GM19395 (cell line): Measurements from ENCODE around the gene POC1A.
A peak's percentile ranks its signal among the peaks of the same experiment; 100 is the strongest.

Experiments
- ATAC-seq: cut with Tn5 transposase; IDR thresholded peaks from one replicate; pipeline ENCODE4 v1.9.1; 2021; ENCODE audit warnings: mild to moderate bottlenecking, moderate library complexity; ENCODE audit not compliant: unreplicated experiment

Gene POC1A

DNA sequence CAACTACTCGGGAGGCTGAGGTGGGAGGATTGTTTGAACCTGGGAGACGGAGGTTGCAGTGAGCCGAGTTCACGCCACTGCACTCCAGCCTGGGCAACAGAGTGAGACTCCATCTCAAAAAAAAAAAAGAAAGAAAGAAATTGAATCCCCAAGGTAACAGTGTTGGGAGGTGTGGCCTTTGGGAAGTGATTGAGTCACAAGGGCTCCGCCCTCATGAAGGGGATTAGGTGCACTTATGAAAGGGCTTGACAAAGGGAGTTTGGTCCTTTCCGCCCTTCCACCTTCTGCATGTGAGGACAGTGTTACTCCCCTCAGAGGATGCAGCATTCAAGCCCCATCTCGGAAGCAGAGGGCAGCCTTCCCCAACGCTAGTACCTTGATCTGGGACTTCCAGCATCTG lies 21.3 kb downstream of the POC1A start:
- no peak for ATAC-seq

DNA sequence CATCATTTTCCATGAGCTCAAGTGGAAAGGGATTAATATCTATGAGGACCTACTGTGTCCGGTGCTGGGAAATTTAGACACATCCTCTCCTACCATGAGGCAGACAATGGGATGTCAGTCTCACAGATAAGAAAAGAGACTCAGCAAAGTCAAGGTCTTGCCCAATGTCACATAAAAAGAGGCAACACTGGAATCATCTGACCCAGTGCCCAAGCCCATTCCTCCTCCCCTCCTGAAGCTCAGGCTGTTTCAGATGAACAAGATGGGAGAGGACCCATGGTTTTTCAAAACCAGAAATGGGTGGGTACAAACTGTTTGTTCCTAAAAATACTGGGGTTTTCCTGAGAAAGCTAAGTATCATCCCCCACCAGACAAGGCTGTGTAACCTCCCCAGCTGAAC lies 22.2 kb downstream of the POC1A start:
- no peak for ATAC-seq

DNA sequence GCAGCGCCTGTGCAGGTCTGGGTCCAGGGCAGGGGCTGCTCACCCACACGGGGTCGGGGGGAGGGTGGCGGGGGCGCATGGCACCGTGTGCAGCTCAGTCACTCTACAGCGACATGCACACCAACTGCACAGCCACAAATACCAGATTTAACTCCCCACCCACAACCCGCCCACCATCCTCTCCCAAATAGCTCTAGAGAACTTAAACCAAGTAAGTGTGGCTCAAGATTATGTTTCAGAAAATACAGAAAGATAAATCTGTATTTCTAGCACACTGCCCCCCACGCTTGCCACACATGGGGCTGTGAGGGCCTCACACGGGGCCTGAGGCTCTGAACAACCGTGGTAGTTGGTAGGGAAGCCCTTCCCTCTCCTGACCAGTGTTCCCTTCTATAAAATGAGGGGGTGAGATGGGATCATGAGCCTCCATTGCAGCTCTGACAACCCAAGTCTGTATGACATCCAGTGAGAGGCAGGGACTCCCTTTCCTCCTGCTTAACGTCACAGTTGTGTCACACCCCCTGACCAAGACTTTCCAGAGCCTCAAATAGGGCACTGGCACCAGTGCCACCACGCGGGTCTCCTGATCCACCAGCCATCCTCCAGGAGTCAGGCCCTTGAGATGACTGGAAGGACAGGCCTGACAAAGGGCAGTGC lies 23.1 kb downstream of the POC1A start:
- no peak for ATAC-seq

DNA sequence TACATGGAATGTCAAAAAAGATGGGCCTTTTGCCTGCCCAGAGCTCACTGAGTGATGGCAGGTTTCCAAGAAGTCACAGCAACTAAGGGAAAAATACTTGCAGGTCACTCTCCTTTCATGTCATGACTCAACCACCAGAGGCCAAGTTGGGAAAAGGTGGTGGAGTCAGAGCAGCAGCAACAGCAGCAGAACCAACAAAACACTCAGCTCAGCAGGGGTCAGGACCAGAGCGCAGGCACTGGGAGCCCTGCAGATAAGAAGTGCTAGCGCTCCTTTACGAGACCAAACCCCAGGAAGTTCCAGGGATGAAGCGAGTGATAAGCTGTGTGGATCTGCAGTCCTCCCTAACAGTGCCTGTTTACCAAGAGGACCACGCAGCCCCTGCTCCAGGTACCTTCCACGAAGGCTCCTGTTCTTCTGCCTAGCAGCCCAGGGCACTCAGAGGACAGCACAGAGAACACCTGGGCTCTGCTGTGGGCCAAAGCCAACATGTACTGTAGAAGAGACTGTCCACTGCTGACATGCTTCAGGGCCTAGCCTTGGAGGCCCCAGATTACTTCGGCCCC lies 26.0 kb downstream of the POC1A start:
- ATAC-seq: no peak

DNA sequence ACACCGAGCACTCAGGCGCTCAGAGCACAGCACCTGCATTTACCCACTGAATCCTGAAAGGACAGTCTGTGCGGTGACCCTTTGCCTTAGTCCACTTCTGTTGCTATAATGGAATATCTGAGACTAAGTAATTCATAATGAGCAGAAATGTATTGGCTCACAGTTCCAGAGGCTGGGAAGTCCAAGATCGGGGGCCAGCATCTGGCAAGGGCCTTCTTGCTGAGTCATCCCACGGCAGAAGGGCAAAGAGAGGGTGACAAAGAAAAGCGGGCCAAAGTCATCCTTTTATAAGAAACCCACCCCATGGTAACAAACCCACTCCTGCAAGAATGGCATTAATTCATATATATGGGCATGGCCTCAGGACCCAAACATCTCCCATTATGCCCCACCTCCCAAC lies 27.7 kb downstream of the POC1A start:
- ATAC-seq: no peak

DNA sequence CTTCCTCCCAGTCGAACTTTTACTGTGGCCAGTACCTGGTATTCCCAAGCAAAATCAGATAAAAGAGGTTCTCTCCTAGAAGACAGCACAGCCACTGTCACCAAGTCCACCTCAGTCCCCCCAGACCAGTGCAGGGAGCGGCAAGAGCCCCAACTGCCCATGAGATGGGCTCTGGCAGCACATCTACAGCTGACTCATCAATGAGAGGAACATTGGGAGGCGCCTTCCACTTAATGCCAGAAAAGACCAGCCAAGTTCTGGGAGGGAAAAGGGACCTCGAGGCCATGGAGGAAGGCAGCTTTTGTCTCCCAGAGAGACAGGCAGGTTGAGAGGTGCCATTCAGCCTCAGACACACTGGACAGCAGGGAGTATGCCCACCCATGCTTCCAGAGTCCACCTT lies 28.2 kb downstream of the POC1A start:
- no peak for ATAC-seq

DNA sequence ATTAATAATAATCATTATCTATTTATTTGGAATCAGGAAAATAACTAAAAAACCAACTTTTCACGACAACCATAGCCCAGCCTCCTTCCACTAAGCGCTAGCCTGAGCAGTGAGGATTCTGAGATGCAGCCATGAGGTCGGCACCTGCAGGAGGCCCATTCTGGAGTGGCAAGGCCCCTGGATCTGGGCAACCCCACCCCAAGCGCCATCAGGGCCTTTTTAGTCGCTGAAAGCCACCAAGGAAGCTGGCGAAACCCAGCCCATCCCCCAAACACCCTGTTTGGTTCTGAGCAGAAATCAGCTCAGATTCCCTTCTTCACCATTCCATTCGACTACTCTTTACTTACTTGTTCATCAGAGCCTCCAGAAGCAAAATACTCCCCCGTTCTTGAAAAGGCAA lies 29.5 kb downstream of the POC1A start:
- no peak for ATAC-seq

DNA sequence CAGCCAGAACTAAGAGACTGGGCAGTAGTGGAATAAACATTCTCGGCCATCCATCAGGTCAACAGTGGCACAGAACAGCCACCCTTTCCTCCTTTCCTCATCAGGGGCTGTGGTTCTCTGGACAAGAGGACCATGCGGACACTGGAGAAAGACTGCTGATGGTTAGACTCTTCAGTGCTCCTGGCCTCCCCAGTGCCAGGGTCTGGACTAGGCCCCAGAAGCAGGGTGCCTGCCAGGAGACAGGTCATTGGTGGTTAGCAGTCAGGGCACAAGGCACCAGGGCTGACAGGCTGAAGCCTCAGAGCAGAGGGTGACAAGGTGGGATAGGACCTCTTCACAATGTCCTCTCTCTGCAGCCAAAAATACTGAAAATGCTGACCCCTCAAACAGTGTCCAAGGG lies 30.1 kb downstream of the POC1A start:
- no peak for ATAC-seq

DNA sequence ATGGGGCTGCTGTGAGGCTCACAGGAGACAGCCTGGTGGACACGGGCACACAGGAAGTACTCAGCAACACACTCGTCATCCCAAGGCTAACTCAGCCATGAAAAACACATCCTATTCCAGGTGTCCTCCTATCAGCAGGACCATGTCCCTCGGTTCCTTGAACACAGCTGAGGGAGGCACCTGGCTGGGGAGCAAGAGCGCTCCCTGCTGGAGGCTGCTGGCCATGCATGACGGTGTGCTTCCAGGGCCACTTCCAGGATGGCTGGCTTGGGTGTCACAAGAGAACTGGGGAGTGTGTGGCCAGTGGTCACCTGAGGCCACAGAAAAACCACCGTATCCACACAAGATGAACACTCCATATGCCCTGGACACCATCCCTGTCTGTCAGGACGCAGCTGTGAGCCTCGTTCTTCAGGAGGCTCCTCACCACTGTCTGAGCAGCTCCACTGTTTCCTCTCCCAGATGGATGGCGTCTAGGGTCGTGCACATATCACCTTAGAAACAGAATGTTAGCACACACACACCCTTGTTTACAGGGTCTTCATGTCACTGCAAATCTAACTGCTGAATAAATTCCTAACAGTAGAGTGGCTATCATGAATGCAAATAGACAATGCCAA lies 31.0 kb downstream of the POC1A start:
- ATAC-seq: peak; percentile 61

DNA sequence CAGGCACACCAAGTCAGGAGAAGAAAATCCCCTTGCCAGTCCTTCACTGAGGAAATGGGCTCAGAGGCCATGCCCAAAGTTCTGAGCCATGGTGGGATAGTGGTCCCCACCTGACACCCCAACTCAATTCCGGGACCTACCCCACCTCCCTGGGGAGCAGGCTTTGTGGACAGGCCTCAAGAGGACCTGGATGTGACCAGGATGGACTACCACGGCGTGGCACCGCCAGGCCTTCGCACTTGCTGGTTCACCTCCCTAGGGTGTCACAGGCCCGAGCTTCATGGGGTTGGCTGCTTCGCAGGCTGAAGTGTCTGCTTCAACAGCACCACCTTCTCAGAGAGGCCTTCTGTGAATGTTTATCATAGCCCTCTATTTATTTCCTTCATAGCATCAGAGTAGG lies 31.7 kb downstream of the POC1A start:
- ATAC-seq: no peak

DNA sequence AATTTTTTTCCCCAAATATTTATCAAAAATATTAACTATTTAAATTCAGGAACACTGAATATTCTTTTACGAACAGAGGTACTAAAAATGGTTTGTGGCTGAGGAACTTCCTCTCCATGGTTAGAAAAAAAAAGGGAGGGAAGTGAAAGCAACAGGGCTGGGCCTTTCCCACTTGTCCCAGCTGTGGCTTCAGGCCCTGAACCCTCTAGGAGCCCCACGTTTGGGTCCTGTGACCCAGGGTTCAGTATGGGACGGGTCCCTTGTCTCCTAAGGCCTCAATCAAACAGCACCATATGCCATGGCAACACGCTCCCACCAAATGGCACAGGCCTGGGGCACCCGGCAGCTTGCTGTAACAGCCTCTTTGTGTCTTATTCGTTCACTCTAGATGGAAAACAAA lies 32.4 kb downstream of the POC1A start:
- ATAC-seq: no peak

DNA sequence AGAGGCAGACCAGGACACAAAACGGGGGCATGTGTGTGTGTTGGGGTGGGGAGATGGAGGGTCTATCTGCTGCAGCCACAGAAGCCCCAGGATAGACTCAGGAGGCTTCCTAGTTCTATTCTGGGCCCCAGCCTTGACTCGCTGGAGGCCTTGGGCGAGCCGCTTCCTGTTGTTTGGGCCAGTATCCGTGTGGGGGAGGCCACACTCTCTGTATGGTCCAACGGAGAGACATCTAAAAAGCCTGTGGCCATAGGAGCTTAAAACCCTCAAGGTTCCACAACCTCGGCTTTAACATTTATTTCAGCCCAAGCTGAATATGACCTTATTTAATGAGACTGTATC lies 32.8 kb downstream of the POC1A start:
- ATAC-seq: no peak

DNA sequence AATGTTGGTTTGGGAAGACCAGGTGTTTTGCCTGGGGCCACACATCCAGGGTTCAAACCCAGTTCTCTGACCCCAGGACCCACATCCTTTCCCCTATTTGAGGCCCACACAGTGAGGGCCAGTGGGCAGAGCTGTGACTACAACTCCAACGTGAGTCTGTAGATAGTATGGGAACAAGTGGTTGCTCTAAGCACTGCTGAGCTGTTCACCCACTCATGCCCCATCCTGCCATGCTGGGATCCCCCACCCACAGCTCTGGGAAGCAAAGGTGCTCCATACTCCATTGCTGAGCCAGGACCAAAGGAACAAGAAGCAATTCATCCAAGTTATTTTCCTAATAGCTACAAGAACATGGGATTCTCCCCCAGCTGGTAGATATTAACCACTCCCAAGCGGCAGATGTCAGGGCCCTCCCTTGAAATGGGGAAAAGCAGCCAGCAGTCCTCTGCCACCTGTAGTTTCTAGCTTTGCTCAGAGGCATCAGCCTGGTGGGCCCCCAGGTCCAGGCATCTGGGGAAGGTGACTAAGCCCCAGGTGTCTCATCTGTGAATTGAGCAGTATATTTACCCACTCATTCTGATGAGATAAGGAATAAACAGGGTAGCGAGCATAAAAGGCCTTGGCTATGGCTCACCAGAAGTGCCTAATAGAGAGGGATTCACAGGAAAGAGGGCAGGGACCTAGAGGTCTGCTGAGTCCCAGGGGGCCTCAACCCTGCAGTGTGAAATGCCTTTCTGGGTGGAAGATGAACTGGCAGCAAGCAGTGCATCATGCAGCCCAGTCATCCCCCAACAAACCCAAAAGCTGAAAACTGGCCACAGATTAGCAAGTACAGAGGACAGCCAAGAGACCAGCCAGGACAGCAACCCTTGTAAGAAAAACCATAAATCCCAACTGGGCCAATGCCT lies 33.4 kb downstream of the POC1A start:
- no peak for ATAC-seq

DNA sequence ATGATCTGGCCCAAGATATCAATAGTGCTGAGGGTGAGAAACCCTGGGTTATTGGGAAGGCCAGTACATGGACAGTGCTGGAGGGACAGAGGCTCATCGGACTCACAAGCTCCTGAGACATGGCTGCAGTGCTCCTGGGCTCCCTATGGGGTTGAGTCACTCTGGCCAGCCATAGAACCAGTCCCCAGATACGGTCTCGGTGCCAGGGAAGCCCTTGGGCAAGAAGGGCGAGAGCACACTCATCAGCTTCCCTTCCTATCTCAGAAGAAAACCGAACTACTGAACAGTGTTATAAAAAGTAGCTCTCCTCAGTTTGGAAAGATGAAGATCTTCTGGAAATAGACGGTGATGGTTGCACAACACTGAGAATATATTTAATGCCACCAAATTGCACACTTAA lies 34.4 kb downstream of the POC1A start:
- ATAC-seq: no peak

DNA sequence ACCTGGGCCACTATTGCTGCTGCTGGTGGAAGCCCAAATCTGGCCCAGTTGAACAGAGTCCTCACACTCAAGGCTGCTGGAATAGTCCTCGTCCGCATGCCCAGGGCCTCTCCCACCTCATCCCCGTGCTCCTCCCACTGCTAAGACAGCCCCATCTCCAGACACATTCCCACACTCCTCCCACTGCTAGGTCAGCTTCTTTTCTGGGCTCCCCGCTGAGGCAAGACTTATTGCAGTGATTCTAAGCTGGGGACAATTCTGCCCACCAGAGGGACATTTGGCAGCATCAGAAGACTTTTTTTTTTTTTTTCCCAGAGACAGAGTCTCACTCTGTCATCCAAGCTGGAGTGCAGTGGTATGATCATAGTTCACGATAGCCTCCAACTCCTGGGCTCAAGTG lies 35.1 kb downstream of the POC1A start:
- no peak for ATAC-seq

DNA sequence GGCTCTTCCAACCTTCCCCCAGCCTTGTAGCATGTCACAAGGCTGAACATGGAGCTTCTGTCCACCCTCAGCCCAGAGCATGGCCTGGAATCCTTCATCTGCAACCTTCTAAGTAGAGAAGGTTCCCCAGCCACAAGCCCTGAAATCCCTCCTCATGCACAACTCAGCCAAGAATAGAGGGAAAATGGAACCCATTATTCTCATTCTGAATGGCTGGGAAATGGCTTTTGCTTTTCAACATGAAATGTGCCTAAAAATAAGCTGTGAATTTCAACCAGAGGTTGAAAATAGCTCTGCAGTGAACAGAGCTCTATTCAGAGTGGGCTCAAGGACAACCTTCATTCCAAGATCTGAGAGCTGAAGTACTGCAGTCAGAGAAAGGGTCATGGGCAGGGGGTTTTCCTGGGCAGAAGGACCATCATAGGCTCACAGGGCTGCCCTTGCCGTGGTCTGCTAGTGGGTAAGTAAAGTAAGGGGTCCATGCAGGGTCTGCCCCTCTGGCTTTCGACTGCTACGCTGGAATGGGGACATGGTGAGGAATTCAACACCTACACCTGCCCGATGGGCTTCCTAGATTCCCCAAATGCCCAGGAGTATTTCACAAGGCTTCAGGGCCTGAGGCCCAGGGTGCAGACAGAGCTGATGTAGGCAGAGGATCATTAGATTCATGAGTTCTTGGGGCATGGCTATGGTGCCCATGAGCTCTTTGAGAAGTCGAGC lies 35.9 kb downstream of the POC1A start:
- ATAC-seq: no peak

DNA sequence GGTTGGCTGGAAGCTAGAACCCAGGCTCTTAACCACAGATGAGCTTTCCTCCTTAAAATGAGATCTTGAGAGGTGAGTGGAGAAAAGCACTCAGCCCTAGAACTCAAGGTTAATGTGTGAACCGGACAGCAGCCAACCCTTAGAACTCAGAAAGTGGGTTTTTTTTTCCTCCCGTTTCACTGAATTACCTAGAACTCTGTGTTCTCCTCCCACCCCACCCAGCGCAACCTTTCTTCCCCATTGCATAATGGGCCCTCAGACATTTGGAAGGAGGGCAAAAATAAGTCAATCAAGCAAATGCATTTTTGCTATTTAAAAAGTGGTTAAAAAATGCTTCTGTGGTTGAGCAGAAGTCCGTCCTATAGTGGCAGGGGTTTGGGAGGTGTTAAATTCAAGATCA lies 36.7 kb downstream of the POC1A start:
- ATAC-seq: no peak

DNA sequence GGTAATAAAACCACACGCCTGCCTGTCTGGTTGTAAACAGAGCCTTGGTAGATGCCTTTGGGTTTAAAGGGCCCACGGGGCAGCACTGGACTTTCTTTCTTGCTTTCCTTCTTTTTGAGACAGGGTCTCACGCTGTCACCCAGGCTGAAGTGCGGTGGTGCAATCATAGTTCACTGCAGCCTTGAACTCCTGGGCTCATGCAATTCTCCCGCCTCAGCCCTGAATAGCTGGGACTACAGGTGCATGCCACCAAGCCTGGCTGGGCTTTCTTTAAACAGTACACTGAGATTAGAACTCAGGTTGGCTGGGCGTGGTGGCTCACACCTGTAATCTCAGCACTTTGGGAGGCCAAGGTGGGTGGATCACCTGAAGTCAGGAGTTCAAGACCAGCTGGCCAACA lies 42.2 kb downstream of the POC1A start:
- ATAC-seq: no peak

DNA sequence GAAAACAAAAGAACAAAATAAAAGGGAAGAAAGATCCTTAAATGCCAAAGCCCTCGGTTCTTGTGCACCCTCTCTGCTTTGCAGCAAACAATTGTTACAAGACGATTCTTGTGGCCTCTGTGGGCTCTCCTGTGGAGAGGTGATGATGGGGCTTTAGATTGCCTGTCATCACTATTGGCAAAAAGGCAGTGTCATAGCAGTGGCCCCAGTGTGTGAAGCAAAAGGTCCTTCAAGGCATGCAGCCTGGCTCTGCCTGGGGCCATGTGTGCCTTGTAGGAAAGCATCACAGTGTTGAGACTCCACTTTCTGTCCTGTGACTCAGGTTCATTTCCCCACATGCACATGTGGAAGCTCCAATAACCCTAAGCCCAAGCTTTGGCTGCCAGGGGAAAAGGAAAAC lies 43.7 kb downstream of the POC1A start:
- ATAC-seq: no peak

DNA sequence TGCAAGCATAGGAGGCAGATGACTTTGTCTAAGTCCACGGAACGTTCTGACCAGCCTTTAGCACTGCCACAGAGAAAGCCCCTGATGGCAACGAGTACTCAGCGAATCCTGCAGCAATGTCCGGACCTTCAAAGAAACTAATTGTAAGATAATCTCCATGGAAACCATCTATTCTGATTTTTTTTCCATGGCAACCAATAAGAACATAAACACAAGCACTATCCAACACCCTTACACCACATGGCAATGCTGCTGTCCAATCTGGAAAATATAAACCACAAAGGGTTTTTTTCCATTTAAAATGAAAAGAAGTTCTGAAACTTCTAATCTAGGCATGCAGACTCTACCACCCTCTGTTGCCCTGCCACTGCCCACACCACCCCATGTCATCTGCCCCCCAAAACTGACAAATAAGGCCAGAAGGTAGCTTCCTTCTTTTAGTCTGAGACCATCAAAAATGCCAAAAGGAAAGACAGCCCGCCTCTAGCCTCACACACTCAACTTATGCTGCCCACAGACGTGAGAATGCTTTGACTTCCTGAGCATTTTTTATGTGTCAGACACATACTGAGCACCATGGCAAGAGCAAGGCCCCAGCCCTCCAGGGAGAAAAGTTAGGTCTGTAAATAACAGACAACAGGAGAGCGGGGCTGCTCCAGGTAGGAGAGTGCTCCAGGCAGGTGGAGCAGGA lies 44.5 kb downstream of the POC1A start:
- no peak for ATAC-seq
